HepG2 (cell line): ENCODE measurements around the gene TMEM114. TPM values are rescaled to one million over a fixed set of nuclear protein-coding genes. Genes with fewer than 3 reads are reported as not detected.

Source experiments
- CCAR2 ChIP-seq: fragments of 200-400 bp; formaldehyde crosslinking; optimal IDR thresholded peaks from 2 replicates; pipeline ENCODE3; 2018; ENCODE audit warnings: low read depth, mild to moderate bottlenecking, low read length, moderate library complexity
- FOSL2 ChIP-seq: sonication (generic); formaldehyde crosslinking; IDR thresholded peaks from 2 replicates; pipeline ENCODE4 v1.4.0; 2020; ENCODE audit warnings: missing genetic modification reagents
- HNRNPUL1 ChIP-seq: fragments of 200-400 bp; formaldehyde crosslinking; IDR thresholded peaks from 2 replicates; pipeline ENCODE4 v1.6.1; 2017; ENCODE audit warnings: low read depth, mild to moderate bottlenecking, low read length, moderate library complexity
- MIER3 ChIP-seq: IDR thresholded peaks from 2 replicates; pipeline ENCODE4 v1.6.1; 2016; ENCODE audit warnings: missing compliant biosample characterization, borderline replicate concordance
- PHF21A ChIP-seq: sonication (generic); formaldehyde crosslinking; IDR thresholded peaks from 2 replicates; pipeline ENCODE4 v1.5.0; 2020; ENCODE audit warnings: mild to moderate bottlenecking, missing genetic modification reagents
- SOX6 ChIP-seq, 2 experiments: fragments of 450-650 bp in 1 of 2; sonication (generic) in 1 of 2; formaldehyde crosslinking in 1 of 2; IDR thresholded peaks; 2 replicates each; pipeline versions ENCODE4 v1.4.0 to v1.6.1; 2017 to 2020; ENCODE audit warnings: antibody characterized with exemption in 1 of 2, mild to moderate bottlenecking in 1 of 2, missing genetic modification reagents in 1 of 2
- ZNF337 ChIP-seq: sonication (generic); formaldehyde crosslinking; IDR thresholded peaks from 2 replicates; pipeline ENCODE4 v1.5.1; 2020; ENCODE audit warnings: missing genetic modification reagents, low read depth, mild to moderate bottlenecking, borderline replicate concordance
- ZNF567 ChIP-seq: sonication (generic); formaldehyde crosslinking; IDR thresholded peaks from 2 replicates; pipeline ENCODE4 v1.8.1; 2023; ENCODE audit warnings: mild to moderate bottlenecking, missing genetic modification reagents, borderline replicate concordance
- ZNF772 ChIP-seq: sonication (generic); formaldehyde crosslinking; IDR thresholded peaks from 2 replicates; pipeline ENCODE4 v1.5.0; 2020; ENCODE audit warnings: mild to moderate bottlenecking, missing genetic modification reagents
- ZNF891 ChIP-seq: sonication (generic); formaldehyde crosslinking; IDR thresholded peaks from 2 replicates; pipeline ENCODE4 v1.5.0; 2020; ENCODE audit warnings: mild to moderate bottlenecking, missing genetic modification reagents
- polyA plus RNA-seq, 8 experiments: library from polyadenylated mRNA; depleted of rRNA in 3 of 8; stranded (reverse) in 7 of 8; unstranded in 1 of 8; fragments of >200 nt; fragmentation: Illumina TruSeq in 4 of 8; extraction: Trizol in 4 of 8; gene quantifications; 2 replicates each; pipeline versions ENCODE4 v1.2.1 to v1.2.3, GENCODE V29; 2011 to 2016; ENCODE audit warnings: low read depth in 4 of 8, missing spikeins in 1 of 8, mixed read lengths in 1 of 8; ENCODE audit not compliant: insufficient read depth in 1 of 8
- total RNA-seq, 5 experiments: library from RNA; depleted of rRNA; stranded (reverse); fragments of >200 nt; fragmentation: Illumina TruSeq; extraction: Trizol; gene quantifications; 2 replicates each; pipeline ENCODE4 v1.2.3, GENCODE V29; 2016; ENCODE audit warnings: low read depth in 1 of 5
- TF ChIP-seq, protein P1 (sequence below): sonication (generic); formaldehyde crosslinking; IDR thresholded peaks from 2 replicates; pipeline ENCODE4 v1.5.0; 2020; ENCODE audit warnings: mild to moderate bottlenecking, missing genetic modification reagents
- TF ChIP-seq, protein P2 (sequence below): sonication (generic); formaldehyde crosslinking; IDR thresholded peaks from 2 replicates; pipeline ENCODE4 v1.4.0; 2020; ENCODE audit warnings: mild to moderate bottlenecking, missing genetic modification reagents, borderline replicate concordance
- TF ChIP-seq, protein P3 (sequence below): IDR thresholded peaks from 2 replicates; pipeline ENCODE4 v1.6.1; 2016; ENCODE audit warnings: low read depth

Gene TMEM114
- total and polyA plus RNA-seq, 2 of the 13 experiments (the other 11 are each of a cell fraction or from before 2014, with no cell fraction given): not detected

DNA sequence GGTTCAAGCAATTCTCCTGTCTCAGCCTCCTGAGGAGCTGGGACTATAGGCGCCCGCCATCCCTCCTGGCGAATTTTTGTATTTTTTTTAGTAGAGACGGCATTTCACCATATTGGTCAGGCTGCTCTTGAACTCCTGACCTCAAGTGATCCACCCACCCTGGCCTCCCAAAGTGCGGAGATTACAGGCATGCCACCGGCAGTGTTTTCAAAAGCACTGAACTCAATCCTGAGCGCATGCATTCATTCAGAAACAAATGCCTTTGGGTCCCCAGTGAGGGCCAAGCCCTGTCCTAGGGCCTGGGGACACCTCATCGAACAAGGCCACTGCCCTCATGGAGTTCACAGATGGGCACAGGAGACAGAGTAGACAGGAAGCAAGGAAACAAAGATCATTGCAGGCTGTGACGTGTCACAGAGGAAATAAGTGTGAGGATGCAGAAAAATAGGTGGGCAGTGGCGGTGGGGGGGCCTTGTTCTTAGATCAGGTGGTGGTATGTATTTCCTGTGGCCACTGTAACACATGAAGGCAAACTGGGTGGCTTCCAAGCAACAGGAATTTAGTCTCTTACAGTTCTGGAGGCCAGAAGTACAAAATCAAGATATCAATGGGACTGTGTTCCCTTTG lies 12.5 kb downstream of the TMEM114 start (continued):
- TF ChIP-seq, protein P1, sequence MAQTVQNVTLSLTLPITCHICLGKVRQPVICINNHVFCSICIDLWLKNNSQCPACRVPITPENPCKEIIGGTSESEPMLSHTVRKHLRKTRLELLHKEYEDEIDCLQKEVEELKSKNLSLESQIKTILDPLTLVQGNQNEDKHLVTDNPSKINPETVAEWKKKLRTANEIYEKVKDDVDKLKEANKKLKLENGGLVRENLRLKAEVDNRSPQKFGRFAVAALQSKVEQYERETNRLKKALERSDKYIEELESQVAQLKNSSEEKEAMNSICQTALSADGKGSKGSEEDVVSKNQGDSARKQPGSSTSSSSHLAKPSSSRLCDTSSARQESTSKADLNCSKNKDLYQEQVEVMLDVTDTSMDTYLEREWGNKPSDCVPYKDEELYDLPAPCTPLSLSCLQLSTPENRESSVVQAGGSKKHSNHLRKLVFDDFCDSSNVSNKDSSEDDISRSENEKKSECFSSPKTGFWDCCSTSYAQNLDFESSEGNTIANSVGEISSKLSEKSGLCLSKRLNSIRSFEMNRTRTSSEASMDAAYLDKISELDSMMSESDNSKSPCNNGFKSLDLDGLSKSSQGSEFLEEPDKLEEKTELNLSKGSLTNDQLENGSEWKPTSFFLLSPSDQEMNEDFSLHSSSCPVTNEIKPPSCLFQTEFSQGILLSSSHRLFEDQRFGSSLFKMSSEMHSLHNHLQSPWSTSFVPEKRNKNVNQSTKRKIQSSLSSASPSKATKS: no peak
- TF ChIP-seq MIER3 (CRISPR knock-in tag) (no peak), ZNF337 (CRISPR knock-in tag) (no peak), ZNF567 (CRISPR knock-in tag) (no peak), SOX6 (IDR thresholded peaks at IDR 0.05) (no peak), SOX6 (CRISPR knock-in tag; IDR thresholded peaks at IDR 0.05) (peak; percentile 12; the same call in 1 of the 2 replicates), ZNF772 (CRISPR knock-in tag) (peak; percentile 30; the same call in 1 of the 2 replicates), FOSL2 (0 out of 2 replicates have a peak, but pooled peaks have one; percentile 7), PHF21A (CRISPR knock-in tag) (peak; percentile 40; the same call in 1 of the 2 replicates), ZNF891 (CRISPR knock-in tag) (peak; percentile 33; the same call in 1 of the 2 replicates), CCAR2 (no peak), HNRNPUL1 (no peak)
- TF ChIP-seq, protein P2, sequence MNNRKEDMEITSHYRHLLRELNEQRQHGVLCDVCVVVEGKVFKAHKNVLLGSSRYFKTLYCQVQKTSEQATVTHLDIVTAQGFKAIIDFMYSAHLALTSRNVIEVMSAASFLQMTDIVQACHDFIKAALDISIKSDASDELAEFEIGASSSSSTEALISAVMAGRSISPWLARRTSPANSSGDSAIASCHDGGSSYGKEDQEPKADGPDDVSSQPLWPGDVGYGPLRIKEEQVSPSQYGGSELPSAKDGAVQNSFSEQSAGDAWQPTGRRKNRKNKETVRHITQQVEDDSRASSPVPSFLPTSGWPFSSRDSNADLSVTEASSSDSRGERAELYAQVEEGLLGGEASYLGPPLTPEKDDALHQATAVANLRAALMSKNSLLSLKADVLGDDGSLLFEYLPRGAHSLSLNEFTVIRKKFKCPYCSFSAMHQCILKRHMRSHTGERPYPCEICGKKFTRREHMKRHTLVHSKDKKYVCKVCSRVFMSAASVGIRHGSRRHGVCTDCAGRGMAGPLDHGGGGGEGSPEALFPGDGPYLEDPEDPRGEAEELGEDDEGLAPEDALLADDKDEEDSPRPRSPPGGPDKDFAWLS: no peak
- TF ChIP-seq, protein P3, sequence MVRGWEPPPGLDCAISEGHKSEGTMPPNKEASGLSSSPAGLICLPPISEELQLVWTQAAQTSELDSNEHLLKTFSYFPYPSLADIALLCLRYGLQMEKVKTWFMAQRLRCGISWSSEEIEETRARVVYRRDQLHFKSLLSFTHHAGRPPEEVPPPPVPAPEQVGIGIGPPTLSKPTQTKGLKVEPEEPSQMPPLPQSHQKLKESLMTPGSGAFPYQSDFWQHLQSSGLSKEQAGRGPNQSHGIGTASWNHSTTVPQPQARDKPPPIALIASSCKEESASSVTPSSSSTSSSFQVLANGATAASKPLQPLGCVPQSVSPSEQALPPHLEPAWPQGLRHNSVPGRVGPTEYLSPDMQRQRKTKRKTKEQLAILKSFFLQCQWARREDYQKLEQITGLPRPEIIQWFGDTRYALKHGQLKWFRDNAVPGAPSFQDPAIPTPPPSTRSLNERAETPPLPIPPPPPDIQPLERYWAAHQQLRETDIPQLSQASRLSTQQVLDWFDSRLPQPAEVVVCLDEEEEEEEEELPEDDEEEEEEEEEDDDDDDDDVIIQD: no peak
